Stimulated activated CD8-positive, alpha-beta memory T cell treated with anti-CD3 and anti-CD28 coated beads, Interleukin-12 subunit alpha, Interleukin-12 subunit beta, amount 100 ng/mL, for 24 hours (primary cell): Measurements from ENCODE around the gene TLR8.
"Not testable (repeated sequence)": the region's sequence is repeated elsewhere in the genome, so short reads cannot be mapped to it uniquely, and the experiment has no call there.

Experiments
- DNase-seq: peaks from one replicate; pipeline ENCODE4 v3.0.0-alpha.2; 2020; ENCODE audit errors: extremely low read depth

TLR8 gene

DNA sequence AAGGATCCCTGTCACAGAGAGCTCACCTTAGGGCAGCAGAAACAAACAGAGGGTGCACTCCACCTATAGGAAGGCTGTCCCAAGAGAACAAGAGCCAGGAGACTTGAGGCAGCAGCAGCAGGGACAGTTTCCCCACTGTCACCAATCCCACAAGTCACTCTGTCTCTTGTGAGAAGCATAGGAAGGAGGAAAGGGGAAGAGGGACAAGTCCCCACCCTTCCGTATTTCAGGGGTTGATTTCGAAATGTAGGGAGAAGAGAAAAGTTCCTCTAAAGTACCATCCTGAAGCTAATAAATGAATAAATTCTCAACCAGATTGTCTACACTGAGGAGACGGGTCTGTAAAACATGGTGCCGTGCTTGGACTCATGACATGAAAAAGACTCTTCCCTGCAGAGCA lies 9.5 kb upstream of the TLR8 start:
- no peak for DNase-seq

DNA sequence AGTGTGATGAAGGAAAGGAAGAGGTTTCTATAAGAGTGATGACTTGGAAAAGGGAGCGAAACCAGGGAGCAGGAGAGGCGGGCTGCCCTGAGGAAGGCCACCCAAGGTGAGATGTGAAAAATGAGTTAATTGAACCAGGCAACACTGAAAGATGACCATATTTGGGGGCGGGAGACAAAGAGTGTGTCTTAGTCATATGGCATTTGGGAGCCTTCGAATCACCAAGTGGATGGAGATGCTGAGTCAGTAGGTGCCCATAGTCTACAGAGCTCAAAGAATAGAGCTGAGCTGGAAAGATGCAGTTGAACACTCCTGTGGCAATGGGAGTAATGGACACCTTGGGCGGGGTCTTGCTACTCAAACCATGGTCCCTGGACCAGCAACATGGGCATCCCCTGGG lies 8.3 kb upstream of the TLR8 start:
- no peak for DNase-seq

DNA sequence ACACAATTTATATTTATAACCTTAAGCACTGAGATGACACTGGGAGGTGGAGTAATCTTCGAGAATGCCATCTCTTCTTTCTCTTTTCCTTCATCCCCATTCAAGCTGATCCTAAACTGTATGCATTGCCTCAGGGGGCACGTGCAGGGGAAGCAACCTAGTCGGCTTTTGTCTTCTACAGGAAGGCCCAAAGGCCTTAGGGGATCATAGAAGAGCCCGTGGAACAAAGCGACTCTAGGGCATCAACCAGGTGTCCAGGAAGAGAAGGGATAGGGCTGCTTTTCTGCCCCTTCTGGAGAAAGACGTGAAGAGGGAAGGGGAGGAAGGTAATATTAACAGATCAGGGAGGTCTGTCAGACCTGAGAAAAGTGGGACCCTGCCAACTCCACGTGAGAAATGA lies 6.9 kb upstream of the TLR8 start:
- no peak for DNase-seq

DNA sequence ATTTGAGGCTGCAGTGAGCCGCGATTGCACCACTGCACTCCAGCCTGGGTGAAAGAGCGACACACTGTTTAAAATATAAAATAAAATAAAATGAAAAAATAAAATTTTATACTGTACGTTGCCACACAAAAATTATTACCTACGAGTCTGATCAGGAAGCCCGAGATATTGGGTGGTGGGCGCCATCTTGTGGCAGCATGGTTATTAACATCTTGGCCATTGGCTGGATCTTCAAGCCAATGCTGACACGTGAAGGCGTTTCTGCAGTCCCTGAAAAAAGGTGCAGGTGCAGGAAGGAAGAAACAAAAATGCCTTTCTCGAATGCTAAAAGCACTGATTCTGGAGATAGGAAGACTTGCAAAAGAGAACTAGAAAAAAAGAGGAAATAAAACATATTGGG lies 4.9 kb upstream of the TLR8 start:
- DNase-seq, result peak; percentile 19

DNA sequence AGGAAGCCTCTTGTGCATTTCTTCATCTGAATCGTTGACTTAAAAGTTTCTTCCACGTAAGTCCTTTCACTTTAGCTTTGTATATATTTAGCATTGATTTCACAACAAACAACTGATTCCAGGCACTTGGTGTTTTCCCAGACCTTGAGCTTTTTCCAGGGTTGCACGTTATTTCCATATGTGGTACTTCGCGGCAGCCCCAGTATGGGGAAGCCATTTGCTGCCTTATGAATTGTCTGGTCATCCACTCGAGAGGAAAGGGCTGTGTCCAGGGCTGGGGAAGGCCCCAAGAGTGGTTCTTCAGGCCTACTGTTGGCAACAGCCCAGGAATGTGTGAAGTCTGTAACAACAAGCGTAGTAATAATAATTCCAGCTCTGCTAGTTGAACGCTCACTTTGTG lies 2.8 kb upstream of the TLR8 start:
- DNase-seq, result no peak

DNA sequence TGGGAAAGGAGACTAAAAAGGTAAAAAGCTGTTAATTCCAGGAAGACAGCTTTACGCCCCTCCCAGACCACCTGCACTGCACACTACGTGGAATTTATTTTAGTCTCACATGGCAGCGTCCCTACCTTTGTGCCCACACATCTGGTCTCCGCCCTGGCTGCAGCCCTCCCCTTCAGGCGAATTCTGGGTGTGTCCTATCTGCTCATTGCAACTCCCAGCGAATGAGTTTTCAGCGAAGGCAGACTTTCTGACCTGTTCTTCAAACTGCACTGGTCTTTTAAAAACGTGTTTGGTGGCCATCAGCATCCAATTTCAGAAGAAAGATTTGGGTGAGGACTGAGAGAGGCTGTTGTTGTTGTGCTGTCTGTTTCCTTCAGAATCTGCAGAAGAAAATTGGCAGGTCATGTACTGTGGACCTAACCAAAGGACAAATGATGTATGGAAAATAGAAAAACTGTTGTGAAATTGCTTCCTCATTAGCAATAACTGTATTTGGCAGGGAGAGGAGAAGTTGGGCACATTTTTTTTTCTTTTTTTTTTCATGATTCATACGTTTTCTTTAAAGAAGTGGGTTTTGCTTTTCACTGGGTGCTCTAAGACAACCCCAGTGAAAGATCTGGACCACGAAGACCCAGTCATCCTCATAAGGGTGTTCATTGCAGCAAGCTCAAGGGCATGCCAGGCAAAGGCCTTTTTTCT lies 4.2 kb downstream of the TLR8 start:
- no peak for DNase-seq

DNA sequence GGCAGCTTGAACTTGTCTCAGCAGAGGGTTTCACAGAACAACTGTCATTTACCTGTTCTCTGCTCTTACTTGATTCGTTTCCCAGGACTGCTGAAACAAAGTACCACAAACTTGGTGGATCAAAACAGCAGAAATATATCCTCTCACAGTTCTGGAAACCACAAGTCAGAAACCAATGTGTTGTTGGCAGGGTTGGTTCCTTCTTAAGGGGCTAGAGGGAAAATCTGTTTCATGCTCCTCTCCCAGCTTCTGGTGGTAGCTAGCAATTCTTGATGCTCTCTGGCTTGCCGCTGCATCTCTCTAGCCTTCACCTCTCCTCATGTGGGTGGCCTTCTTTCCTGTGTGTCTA lies 4.7 kb downstream of the TLR8 start:
- no peak for DNase-seq

DNA sequence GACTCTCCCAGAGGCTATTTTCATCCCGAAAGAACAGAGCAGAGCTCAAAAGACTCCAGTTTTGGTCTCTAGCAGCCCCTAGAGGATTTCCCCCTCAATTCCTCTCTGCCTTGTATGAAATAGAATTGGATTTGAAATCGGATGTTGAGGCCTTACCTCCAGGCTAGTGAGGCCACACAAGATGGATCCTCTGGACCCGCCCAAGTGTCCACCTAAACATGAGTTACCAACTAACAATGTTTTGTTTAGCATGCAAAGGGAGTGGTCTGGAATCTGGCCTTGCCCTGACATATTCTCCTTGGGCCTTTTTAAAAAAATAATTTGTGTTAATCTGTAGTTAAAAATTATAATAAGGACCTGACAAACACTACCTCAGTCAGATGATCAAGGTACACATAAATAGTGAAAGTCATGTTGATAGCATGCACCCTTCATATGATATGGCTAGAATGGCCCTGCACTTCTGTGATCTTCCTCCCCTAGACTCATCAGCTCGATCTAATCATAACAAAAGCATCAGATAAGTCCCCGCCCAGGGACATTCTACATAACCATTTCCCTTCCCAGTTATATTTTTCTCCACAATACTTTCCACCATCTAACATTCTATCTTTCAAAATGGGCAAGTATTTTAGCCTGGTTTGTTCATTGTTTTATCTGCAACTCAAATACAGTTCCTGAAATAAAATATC lies 6.5 kb downstream of the TLR8 start:
- no peak for DNase-seq

DNA sequence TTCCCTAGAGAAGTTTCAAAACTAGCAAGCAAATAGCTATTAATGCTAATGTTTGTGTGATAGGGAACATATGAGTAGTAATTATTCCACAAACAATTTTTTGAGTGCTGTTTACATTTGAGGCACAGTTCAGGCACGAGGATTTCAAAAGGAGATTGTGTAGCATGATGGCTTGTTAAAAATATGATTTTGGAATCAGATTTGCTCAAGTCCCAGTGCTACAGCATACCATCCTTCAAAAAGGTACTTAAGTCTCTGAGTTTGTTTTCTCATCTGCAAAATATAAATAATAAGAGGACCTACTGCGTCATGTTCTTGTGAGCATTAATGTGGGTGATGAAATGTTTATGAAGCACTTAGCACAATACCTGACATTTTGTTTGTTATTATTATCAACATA lies 11.3 kb downstream of the TLR8 start:
- no peak for DNase-seq

DNA sequence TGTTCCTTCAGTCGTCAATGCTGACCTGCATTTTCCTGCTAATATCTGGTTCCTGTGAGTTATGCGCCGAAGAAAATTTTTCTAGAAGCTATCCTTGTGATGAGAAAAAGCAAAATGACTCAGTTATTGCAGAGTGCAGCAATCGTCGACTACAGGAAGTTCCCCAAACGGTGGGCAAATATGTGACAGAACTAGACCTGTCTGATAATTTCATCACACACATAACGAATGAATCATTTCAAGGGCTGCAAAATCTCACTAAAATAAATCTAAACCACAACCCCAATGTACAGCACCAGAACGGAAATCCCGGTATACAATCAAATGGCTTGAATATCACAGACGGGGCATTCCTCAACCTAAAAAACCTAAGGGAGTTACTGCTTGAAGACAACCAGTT lies 12.6 kb downstream of the TLR8 start:
- no peak for DNase-seq

DNA sequence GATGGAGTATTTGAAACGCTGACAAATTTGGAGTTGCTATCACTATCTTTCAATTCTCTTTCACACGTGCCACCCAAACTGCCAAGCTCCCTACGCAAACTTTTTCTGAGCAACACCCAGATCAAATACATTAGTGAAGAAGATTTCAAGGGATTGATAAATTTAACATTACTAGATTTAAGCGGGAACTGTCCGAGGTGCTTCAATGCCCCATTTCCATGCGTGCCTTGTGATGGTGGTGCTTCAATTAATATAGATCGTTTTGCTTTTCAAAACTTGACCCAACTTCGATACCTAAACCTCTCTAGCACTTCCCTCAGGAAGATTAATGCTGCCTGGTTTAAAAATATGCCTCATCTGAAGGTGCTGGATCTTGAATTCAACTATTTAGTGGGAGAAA lies 13.2 kb downstream of the TLR8 start:
- DNase-seq, result no peak

DNA sequence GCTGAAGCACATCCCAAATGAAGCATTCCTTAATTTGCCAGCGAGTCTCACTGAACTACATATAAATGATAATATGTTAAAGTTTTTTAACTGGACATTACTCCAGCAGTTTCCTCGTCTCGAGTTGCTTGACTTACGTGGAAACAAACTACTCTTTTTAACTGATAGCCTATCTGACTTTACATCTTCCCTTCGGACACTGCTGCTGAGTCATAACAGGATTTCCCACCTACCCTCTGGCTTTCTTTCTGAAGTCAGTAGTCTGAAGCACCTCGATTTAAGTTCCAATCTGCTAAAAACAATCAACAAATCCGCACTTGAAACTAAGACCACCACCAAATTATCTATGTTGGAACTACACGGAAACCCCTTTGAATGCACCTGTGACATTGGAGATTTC lies 14.6 kb downstream of the TLR8 start:
- no peak for DNase-seq

DNA sequence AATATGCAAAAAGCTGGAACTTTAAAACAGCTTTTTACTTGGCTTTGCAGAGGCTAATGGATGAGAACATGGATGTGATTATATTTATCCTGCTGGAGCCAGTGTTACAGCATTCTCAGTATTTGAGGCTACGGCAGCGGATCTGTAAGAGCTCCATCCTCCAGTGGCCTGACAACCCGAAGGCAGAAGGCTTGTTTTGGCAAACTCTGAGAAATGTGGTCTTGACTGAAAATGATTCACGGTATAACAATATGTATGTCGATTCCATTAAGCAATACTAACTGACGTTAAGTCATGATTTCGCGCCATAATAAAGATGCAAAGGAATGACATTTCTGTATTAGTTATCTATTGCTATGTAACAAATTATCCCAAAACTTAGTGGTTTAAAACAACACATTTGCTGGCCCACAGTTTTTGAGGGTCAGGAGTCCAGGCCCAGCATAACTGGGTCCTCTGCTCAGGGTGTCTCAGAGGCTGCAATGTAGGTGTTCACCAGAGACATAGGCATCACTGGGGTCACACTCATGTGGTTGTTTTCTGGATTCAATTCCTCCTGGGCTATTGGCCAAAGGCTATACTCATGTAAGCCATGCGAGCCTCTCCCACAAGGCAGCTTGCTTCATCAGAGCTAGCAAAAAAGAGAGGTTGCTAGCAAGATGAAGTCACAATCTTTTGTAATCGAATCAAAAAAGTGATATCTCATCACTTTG lies 15.6 kb downstream of the TLR8 start:
- no peak for DNase-seq

DNA sequence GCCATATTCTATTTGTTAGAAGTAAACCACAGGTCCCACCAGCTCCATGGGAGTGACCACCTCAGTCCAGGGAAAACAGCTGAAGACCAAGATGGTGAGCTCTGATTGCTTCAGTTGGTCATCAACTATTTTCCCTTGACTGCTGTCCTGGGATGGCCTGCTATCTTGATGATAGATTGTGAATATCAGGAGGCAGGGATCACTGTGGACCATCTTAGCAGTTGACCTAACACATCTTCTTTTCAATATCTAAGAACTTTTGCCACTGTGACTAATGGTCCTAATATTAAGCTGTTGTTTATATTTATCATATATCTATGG lies 16.1 kb downstream of the TLR8 start:
- no peak for DNase-seq

DNA sequence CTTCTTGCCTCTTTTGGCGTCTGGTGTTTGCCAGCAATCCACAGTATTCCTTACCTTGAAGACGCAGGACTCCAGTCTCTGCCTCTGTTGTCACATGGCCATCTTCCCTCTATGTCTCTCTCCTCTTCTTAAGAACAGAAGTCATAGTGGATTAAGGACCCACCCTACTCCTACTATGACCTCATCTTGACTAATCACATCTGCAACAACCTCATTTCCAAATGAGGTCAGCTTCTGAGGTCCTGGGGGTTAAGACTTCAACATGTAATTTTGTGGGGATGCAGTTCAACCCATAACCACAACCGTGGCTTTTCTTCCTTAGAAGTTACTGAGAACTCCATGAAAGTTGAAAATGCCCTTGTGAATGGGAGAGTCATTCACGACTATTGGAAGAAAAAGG lies 23.3 kb downstream of the TLR8 start:
- DNase-seq, result no peak

DNA sequence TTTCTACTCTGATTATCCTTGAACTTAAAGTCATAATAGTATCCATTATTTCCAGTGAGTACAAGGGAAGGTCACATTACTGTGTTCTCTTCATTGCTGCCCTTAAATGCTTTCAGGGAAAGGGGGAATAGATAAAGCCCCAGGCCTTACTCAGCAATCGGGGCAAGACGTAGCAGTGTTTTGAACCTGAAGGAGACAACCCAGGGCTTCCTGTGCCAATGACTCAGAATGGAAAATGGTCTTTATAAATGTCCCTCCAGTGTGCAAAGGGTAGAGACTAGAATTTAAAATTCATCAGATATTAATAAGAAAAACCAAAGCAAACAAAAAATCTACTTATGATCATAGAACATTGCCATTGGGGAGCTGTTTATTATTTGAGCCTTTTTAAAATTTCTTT lies 23.7 kb downstream of the TLR8 start:
- DNase-seq, result no peak

DNA sequence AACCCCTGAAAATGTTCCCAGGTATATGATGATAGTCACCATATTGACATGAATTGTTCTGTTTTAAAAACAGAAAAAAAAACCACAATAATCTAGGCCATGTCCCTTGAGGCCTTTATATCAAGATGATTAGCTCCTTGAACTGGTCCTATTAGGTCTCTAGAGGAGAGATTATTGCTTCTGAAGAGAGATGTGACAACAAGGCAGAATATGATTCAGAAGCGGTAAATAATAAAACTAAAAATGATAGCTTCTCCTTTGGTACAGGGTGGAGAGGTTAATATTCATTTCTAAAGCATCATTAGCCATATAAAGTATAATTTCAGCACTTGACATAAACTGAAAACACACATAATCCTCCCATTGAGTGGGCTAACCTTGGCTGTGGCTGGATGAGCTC lies 25.8 kb downstream of the TLR8 start:
- DNase-seq, result no peak

DNA sequence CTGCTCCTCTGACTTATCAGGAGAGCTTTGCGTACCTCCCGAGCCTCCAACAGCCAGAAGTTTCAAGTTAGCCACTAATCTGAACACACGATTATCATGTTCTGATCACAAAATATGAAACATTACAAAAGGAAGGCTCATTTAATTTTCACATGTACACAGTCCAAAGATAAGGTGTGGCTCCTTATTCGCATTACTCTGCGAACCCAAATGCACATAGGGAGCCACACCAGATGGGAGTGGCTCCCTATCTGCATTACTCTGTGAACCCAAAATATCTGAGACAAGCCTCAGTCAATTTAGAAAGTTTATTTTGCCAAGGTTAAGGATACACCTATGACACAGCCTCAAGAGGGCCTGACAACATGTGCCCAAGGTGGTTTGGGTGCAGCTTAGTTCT lies 28.4 kb downstream of the TLR8 start:
- no peak for DNase-seq

DNA sequence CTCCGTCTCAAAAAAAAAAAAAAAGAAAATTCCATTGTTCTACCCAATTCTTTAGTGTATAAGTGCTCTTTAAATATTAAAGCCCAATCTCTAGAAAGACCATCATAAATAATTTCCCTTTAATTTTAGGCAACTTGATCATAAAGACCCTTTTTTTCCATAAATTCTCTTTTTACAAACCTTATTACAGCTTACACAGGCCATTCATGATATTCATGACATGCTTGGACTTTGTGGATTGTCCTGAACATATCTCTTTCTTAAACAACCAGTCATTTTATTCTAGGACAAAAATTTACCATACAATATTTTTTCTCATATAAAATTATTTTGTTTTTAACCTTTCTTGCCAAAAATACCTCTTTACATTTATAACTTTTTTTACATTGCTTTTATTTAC lies 30.5 kb downstream of the TLR8 start:
- DNase-seq, result no peak

DNA sequence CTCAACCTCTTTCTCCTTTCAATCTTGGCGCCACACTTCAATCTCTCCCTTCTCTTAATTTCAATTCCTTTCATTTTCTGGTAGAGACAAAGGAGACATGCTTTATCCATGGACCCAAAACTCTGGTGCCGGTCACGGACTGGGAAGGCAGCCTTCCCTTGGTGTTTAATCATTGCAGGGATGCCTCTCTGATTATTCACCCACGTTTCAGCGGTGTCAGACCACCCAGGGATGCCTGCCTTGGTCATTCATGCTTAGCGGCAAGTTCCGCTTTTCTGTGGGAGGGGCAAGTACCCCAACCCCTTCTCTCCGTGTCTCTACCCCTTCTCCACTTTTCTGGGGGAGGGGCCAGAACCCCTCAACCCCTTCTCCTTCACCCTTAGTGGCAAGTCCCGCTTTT lies 34.1 kb downstream of the TLR8 start:
- DNase-seq, result not testable (repeated sequence)

DNA sequence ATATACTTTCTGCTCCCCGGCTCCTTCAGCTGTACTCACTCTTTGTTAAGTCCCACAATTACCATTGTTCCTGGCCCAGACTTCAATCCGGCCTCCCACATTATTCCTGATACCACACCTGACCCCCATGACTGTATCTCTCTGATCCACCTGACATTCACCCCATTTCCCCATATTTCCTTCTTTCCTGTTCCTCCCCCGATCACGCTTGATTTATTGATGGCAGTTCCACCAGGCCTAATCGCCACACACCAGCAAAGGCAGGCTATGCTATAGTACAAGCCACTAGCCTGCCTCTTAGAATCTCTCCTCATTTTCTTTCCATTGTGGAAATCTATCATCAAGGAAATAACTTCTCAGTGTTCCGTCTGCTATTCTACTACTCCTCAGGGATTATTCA lies 37.2 kb downstream of the TLR8 start:
- not testable (repeated sequence) for DNase-seq

DNA sequence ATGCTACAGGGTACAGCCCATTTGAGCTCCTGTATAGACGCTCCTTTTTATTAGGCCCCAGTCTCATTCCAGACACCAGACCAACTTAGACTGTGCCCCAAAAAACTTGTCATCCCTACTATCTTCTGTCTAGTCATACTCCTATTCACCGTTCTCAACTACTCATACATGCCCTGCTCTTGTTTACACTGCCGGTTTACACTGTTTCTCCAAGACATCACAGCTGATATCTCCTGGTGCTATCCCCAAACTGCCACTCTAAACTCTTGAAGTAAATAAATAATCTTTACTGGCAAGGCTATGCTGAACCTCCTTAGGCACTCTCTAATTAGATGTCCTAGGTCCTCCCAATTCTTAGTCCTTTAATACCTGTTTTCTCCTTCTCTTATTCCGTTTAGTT lies 38.0 kb downstream of the TLR8 start:
- DNase-seq, result not testable (repeated sequence)

DNA sequence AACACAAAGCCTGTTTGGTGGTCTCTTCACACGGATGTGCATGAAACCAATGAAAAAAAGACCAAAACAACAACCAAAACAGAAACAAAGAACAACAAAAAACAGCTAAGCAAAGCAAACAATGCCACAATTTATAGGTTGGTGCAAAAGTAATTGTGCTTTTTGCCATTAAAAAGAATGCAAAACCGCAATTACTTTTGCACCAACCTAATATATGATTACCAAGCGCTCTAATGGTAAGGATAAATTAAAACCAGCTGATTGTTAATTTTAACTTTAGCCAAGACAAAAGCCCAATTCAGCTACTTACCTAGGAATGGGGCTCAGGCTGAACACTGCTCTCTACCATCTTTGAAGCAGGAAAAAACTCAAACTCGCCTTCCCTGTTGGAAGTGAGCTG lies 39.1 kb downstream of the TLR8 start:
- DNase-seq, result no peak

DNA sequence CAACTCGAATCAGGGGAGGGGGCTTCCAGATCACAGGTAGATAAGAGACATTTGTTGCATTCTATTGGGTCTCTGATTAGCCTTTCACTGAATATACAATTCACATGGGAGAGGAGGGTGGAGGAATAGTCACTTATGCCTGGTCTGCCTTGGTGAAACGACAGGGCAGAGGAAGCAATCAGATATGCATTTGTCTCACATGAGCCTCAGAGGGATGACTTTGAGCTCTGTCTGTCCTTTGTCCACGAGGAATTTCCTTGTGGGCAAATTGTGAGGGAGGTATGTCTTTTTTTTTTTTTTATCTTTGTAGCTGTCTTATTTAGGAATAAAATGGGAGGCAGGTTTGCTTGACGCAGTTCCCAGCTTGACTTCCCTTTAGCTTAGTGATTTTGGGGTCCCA lies 40.0 kb downstream of the TLR8 start:
- no peak for DNase-seq
